H9 (cell line): ENCODE measurements around the gene PRKCA. TPM values are rescaled to one million over a fixed set of nuclear protein-coding genes. Genes with fewer than 3 reads are reported as not detected.

Source experiments
- DNase-seq: peaks from one replicate; pipeline ENCODE4 v3.0.0-alpha.2; 2017
- H2AFZ ChIP-seq: one replicate; pipeline ENCODE4 v1.6.1; 2013; ENCODE audit warnings: mild to moderate bottlenecking, low read length, control low read depth, moderate library complexity
- H2AK5ac ChIP-seq: 2 replicates; pipeline ENCODE4 v1.6.1; 2013; ENCODE audit warnings: low read length, control low read depth, mixed read lengths; ENCODE audit not compliant: insufficient read length
- H2BK120ac ChIP-seq: one replicate; pipeline ENCODE4 v1.6.1; 2013; ENCODE audit warnings: low read depth, mild to moderate bottlenecking, low read length, control low read depth, inconsistent platforms; ENCODE audit not compliant: poor library complexity, severe bottlenecking
- H2BK12ac ChIP-seq: 2 replicates; pipeline ENCODE4 v1.6.1; 2013; ENCODE audit warnings: low read length, control low read depth, mixed read lengths, low read depth; ENCODE audit not compliant: insufficient read length
- H2BK15ac ChIP-seq: 2 replicates; pipeline ENCODE4 v1.6.1; 2013; ENCODE audit warnings: low read depth, low read length, control low read depth
- H2BK20ac ChIP-seq: one replicate; pipeline ENCODE4 v1.6.1; 2013; ENCODE audit warnings: low read depth, mild to moderate bottlenecking, low read length, control low read depth, inconsistent platforms; ENCODE audit not compliant: poor library complexity, severe bottlenecking
- H2BK5ac ChIP-seq: 2 replicates; pipeline ENCODE4 v1.6.1; 2013; ENCODE audit warnings: low read length, control low read depth, mixed read lengths; ENCODE audit not compliant: insufficient read length
- H3K14ac ChIP-seq: 2 replicates; pipeline ENCODE4 v1.6.1; 2013; ENCODE audit warnings: low read length, control low read depth; ENCODE audit not compliant: insufficient read depth
- H3K18ac ChIP-seq: 2 replicates; pipeline ENCODE4 v1.6.1; 2013; ENCODE audit warnings: low read depth, mild to moderate bottlenecking, mixed read lengths, low read length, control low read depth; ENCODE audit not compliant: insufficient read length
- H3K23ac ChIP-seq: 2 replicates; pipeline ENCODE4 v1.6.1; 2013; ENCODE audit warnings: low read length, control low read depth, mixed read lengths, low read depth; ENCODE audit not compliant: insufficient read length
- H3K23me2 ChIP-seq: 2 replicates; pipeline ENCODE4 v1.6.1; 2013; ENCODE audit warnings: low read depth, mild to moderate bottlenecking, mixed read lengths, low read length, control low read depth; ENCODE audit not compliant: insufficient read length, poor library complexity, severe bottlenecking
- H3K27ac ChIP-seq: 2 replicates; pipeline ENCODE4 v1.5.1; 2013; ENCODE audit warnings: low read length, control low read depth, mixed read lengths, low read depth; ENCODE audit not compliant: insufficient read length
- H3K27me3 ChIP-seq: 2 replicates; pipeline ENCODE4 v1.6.1; 2013; ENCODE audit warnings: low read length, control low read depth, inconsistent platforms; ENCODE audit not compliant: insufficient read depth
- H3K4ac ChIP-seq: 2 replicates; pipeline ENCODE4 v1.6.1; 2013; ENCODE audit warnings: low read depth, mild to moderate bottlenecking, control low read depth, inconsistent platforms, low read length, moderate library complexity
- H3K4me1 ChIP-seq: 2 replicates; pipeline ENCODE4 v1.6.1; 2013; ENCODE audit warnings: low read length, control low read depth, inconsistent platforms; ENCODE audit not compliant: insufficient read depth
- H3K4me2 ChIP-seq: 2 replicates; pipeline ENCODE4 v1.6.1; 2013; ENCODE audit warnings: low read length, control low read depth, mixed read lengths; ENCODE audit not compliant: insufficient read length, insufficient read depth
- H3K56ac ChIP-seq: 2 replicates; pipeline ENCODE4 v1.6.1; 2013; ENCODE audit warnings: low read depth, mild to moderate bottlenecking, mixed read lengths, low read length, control low read depth; ENCODE audit not compliant: insufficient read length
- H3K79me1 ChIP-seq: 2 replicates; pipeline ENCODE4 v1.6.1; 2013; ENCODE audit warnings: low read depth, mild to moderate bottlenecking, moderate library complexity, low read length, control low read depth, inconsistent platforms; ENCODE audit not compliant: insufficient read depth, poor library complexity, severe bottlenecking
- H3K79me2 ChIP-seq: 2 replicates; pipeline ENCODE4 v1.6.1; 2013; ENCODE audit warnings: low read length, control low read depth, inconsistent platforms; ENCODE audit not compliant: insufficient read depth
- H3K9ac ChIP-seq: 2 replicates; pipeline ENCODE4 v1.6.1; 2013; ENCODE audit warnings: low read length, control low read depth, mixed read lengths; ENCODE audit not compliant: insufficient read length; ENCODE audit errors: extremely low read depth
- H3K9me3 ChIP-seq: one replicate; pipeline ENCODE4 v1.6.1; 2013; ENCODE audit warnings: low read depth, low read length, inconsistent platforms; ENCODE audit not compliant: control insufficient read depth
- H3T11ph ChIP-seq: one replicate; pipeline ENCODE4 v1.6.1; 2013; ENCODE audit warnings: mild to moderate bottlenecking, low read length, control low read depth, inconsistent platforms
- H4K20me1 ChIP-seq: one replicate; pipeline ENCODE4 v1.6.1; 2013; ENCODE audit not compliant: control insufficient read depth, insufficient read length, insufficient read depth
- H4K5ac ChIP-seq: 2 replicates; pipeline ENCODE4 v1.6.1; 2013; ENCODE audit warnings: low read depth, mild to moderate bottlenecking, mixed read lengths, low read length, control low read depth; ENCODE audit not compliant: insufficient read length
- H4K8ac ChIP-seq: replicated peaks from 2 replicates; pipeline ENCODE4 v1.6.1; 2013; ENCODE audit warnings: low read length, control low read depth, mixed read lengths, low read depth; ENCODE audit not compliant: insufficient read length
- H4K91ac ChIP-seq: 2 replicates; pipeline ENCODE4 v1.6.1; 2013; ENCODE audit warnings: low read depth, mild to moderate bottlenecking, moderate library complexity, mixed read lengths, low read length, control low read depth; ENCODE audit not compliant: insufficient read length
- H3K27ac Mint-ChIP-seq, 3 experiments: 2 replicates in 2 of 3; 3 replicates in 1 of 3; pipeline ENCODE4 v1.8.0; 2020 to 2021; ENCODE audit warnings: mixed read lengths in 3 of 3, mild to moderate bottlenecking in 1 of 3, moderate library complexity in 1 of 3
- H3K27me3 Mint-ChIP-seq: 2 replicates; pipeline ENCODE4 v1.8.0; 2021; ENCODE audit warnings: low read depth, mild to moderate bottlenecking, moderate library complexity, mixed read lengths
- H3K36me3 Mint-ChIP-seq, 3 experiments: 2 replicates in 2 of 3; 3 replicates in 1 of 3; pipeline ENCODE4 v1.8.0; 2020 to 2021; ENCODE audit warnings: low read depth in 3 of 3, mixed read lengths in 3 of 3; ENCODE audit not compliant: insufficient read depth in 1 of 3
- H3K4me1 Mint-ChIP-seq, 2 experiments: 2 replicates each; pipeline ENCODE4 v1.8.0; 2020; ENCODE audit warnings: mixed read lengths in 2 of 2
- H3K4me3 Mint-ChIP-seq, 2 experiments: 2 replicates in 1 of 2; 3 replicates in 1 of 2; pipeline ENCODE4 v1.8.0; 2020 to 2021; ENCODE audit warnings: mild to moderate bottlenecking in 2 of 2, mixed read lengths in 2 of 2, moderate library complexity in 1 of 2
- H3K9me3 Mint-ChIP-seq, 2 experiments: 2 replicates in 1 of 2; 3 replicates in 1 of 2; pipeline ENCODE4 v1.8.0; 2020; ENCODE audit warnings: mild to moderate bottlenecking in 2 of 2, mixed read lengths in 2 of 2, moderate library complexity in 1 of 2
- WGBS: extraction: QIAGEN DNeasy Blood & Tissue Kit; methylation state at CpG from one replicate; pipeline ENCODE4 v1.1.7; 2013; ENCODE audit warnings: missing lambda C conversion rate, low lambda C conversion rate, mixed read lengths; ENCODE audit not compliant: insufficient read length; ENCODE audit errors: extremely low coverage; 5-methylcytosine and 5-hydroxymethylcytosine counted together
- total RNA-seq: library from RNA; stranded (reverse); gene quantifications from 2 replicates; pipeline ENCODE4 v1.2.1, GENCODE V29; 2021
- TF ChIP-seq, protein P1 (sequence below): fragments of 200-600 bp; sonication (generic); conservative IDR thresholded peaks from 3 replicates; pipeline ENCODE4 v1.8.0; 2021; ENCODE audit warnings: antibody characterized with exemption, mild to moderate bottlenecking

PRKCA gene
- total RNA-seq, 1 experiment from 2014 or later: 10.5 TPM

DNA sequence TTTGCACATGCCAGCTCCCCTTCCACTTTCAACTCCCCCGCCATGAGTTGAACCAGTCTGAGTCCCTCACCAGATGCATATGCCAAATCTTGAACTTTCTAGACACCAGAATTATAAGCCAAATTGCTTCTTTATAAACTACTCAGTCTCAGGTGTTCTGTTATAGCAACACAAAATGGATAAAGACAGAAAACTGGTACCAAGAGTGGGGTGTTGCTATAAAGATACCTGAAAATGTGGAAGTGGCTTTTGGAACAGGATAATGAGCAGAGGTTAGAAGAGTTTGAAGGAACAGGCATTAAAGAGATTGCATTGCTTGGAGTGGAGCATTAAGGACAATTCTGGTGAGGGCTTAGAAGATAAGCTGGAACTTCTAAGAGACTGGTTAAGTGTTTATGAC, 515.3 kb downstream of the PRKCA start:
- Histone ChIP-seq H3K23me2 (no peaks in the 10 kb centered on the region), H4K8ac (no peak overlapping the region), H3K56ac (no peak overlapping the region), H3K4me2 (no peak overlapping the region), H3K27me3 (no peaks in the 10 kb centered on the region), H3K4me1 (no peaks in the 10 kb centered on the region), H2BK5ac (no peak overlapping the region), H3K4ac (no peak overlapping the region), H4K5ac (no peak overlapping the region), H3K23ac (no peak overlapping the region), H3K14ac (no peak overlapping the region), H3K79me1 (no peaks in the 10 kb centered on the region), H3K9me3 (peaks cover 5% of the 10 kb centered on the region), H3K79me2 (no peaks in the 10 kb centered on the region), H2AK5ac (no peak overlapping the region), H2BK15ac (no peak overlapping the region), H2BK20ac (no peak overlapping the region), H3K9ac (no peak overlapping the region), H3K18ac (no peak overlapping the region), H3T11ph (no peak overlapping the region), H4K91ac (no peak overlapping the region), H3K27ac (no peak overlapping the region), H2BK12ac (no peak overlapping the region), H2BK120ac (no peak overlapping the region), H4K20me1 (no peaks in the 10 kb centered on the region), H2AFZ (no peak overlapping the region)
- H3K4me3 Mint-ChIP-seq: no peak overlapping the region
- peaks cover 0 to 4% of the 10 kb centered on the region in 2 experiments; a peak in 1 of 4 replicates for H3K4me1 Mint-ChIP-seq
- peaks cover 16 to 20% of the 10 kb centered on the region in 2 experiments for H3K9me3 Mint-ChIP-seq
- H3K36me3 Mint-ChIP-seq: peaks cover 4 to 15% (median 5%) of the 10 kb centered on the region in 3 experiments; a peak in 5 of 7 replicates
- TF ChIP-seq, protein P1, sequence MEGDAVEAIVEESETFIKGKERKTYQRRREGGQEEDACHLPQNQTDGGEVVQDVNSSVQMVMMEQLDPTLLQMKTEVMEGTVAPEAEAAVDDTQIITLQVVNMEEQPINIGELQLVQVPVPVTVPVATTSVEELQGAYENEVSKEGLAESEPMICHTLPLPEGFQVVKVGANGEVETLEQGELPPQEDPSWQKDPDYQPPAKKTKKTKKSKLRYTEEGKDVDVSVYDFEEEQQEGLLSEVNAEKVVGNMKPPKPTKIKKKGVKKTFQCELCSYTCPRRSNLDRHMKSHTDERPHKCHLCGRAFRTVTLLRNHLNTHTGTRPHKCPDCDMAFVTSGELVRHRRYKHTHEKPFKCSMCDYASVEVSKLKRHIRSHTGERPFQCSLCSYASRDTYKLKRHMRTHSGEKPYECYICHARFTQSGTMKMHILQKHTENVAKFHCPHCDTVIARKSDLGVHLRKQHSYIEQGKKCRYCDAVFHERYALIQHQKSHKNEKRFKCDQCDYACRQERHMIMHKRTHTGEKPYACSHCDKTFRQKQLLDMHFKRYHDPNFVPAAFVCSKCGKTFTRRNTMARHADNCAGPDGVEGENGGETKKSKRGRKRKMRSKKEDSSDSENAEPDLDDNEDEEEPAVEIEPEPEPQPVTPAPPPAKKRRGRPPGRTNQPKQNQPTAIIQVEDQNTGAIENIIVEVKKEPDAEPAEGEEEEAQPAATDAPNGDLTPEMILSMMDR: no peak
- no peak overlapping the region; a peak in 1 of 7 replicates for H3K27ac Mint-ChIP-seq
- DNase-seq: no peak
- WGBS: no CpG with 5 or more reads among the region's 1 CpG
- H3K27me3 Mint-ChIP-seq: peaks cover 3% of the 10 kb centered on the region
